Measurements from ENCODE around the gene FHIP1B. TPM values are rescaled to one million over a fixed set of nuclear protein-coding genes. Genes with fewer than 3 reads are reported as not detected.

The FHIP1B gene
- total and polyA plus RNA-seq, 5 donors from 2014 or later = 10.2 to 30.7 (median 10.3) TPM

DNA sequence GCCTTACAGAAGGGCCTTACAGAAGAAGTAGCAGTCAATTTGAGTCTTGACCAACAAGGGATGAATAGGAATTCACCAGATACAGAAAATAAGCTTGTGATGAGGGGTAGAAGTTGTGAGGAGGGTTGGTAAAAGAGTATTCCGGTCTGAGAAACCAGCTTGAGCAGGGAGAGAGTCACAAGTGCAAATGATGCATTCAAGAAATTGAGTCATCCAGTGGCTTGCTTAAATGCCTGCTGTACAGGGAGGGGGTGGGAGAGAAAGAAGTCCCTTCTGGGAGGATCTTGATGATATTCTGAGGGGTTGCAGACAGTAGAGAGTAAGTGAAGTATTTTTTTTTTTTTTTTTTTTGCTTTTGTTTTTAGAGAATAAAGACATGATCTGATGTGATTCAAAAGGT, 34.4 kb upstream of the FHIP1B start:
- H3K36me3 Mint-ChIP-seq = no peaks in the 10 kb centered on the region
- DNase-seq (no peak), ATAC-seq (ENCODE audit: low read depth in 2 of 2) (no peak)
- H3K27me3 ChIP-seq (ENCODE audit: control insufficient read depth, insufficient read depth, low read length) = peaks cover 17% of the 10 kb centered on the region
- no peak overlapping the region for H3K4me3 ChIP-seq (ENCODE audit: low read depth, low read length)
- no peak overlapping the region for H3K27ac Mint-ChIP-seq
- no peaks in the 10 kb centered on the region for H3K36me3 ChIP-seq (ENCODE audit: control insufficient read depth, insufficient read depth, low read length)
- H3K27ac ChIP-seq (ENCODE audit: insufficient read depth, low read length, poor library complexity, severe bottlenecking) = no peak overlapping the region
- no peaks in the 10 kb centered on the region for H3K4me1 Mint-ChIP-seq
- H3K9me3 Mint-ChIP-seq = peaks cover 0 to 3% (median 0%) of the 10 kb centered on the region in 7 donors
- H3K4me3 Mint-ChIP-seq = no peak overlapping the region
- peaks cover 20% of the 10 kb centered on the region for H3K27me3 Mint-ChIP-seq
- no peaks in the 10 kb centered on the region for H3K9me3 ChIP-seq (ENCODE audit: control insufficient read depth in 2 of 2, low read length in 2 of 2)
- no peaks in the 10 kb centered on the region for H3K4me1 ChIP-seq (ENCODE audit: control insufficient read depth, insufficient read depth, low read length, poor library complexity, severe bottlenecking)

DNA sequence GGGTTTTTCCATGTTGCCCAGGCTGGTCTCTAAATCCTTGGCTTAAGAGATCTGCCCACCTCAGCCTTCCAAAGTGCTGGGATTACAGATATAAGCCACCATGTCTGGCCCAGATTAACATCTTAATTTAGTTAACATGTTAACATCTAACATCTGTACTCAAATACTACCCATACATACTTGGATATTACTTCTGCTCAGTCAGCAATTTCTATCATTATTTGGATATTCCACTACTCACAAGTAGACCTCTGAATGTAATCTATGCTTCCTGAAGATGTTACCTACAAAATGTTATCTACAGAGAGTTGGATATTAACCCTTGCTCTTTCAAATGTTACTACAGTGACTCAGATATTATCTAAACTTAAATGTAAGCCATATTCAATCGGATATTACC, 29.2 kb upstream of the FHIP1B start:
- H3K27ac ChIP-seq (ENCODE audit: insufficient read depth, low read length, poor library complexity, severe bottlenecking) = no peak overlapping the region
- H3K36me3 ChIP-seq (ENCODE audit: control insufficient read depth, insufficient read depth, low read length) = no peaks in the 10 kb centered on the region
- Mint-ChIP-seq H3K36me3 (no peaks in the 10 kb centered on the region), H3K9me3 (no peaks in the 10 kb centered on the region), H3K4me1 (peaks cover 0 to 4% (median 0%) of the 10 kb centered on the region in 4 donors), H3K4me3 (no peak overlapping the region), H3K27ac (no peak overlapping the region), H3K27me3 (peaks cover 14% of the 10 kb centered on the region)
- H3K9me3 ChIP-seq (ENCODE audit: control insufficient read depth in 2 of 2, low read length in 2 of 2) = no peaks in the 10 kb centered on the region
- peaks cover 43% of the 10 kb centered on the region for H3K27me3 ChIP-seq (ENCODE audit: control insufficient read depth, insufficient read depth, low read length)
- DNase-seq = no peak
- ATAC-seq (ENCODE audit: low read depth in 2 of 2) = no peak
- peaks cover 15% of the 10 kb centered on the region for H3K4me1 ChIP-seq (ENCODE audit: control insufficient read depth, insufficient read depth, low read length, poor library complexity, severe bottlenecking)
- H3K4me3 ChIP-seq (ENCODE audit: low read depth, low read length) = no peak overlapping the region

DNA sequence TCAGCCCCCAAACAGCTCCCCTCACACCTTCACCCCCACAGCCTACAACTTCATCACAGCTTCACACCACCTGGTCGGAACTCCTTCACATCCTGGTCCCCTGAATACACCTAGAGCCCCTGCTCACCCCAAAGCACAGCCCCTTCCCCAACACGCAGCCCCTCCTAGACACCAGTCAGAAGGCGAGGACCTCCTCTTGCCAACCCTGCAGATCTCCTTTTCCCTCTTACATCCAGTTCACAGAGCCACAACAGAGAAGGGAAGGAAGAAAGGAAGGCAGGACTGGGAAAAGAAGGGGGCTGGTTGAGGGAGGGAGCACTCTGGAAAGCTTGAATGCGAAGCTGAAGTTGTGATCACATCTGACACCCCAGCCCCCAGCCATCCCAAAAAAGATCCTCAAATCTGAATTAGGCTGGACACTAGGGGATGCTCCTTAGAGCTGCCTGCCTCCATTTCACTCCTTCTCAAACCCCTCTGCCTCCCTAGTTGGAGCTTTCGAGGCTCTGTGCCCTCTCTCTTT, 25.8 kb upstream of the FHIP1B start:
- H3K27me3 Mint-ChIP-seq = peaks cover 6% of the 10 kb centered on the region
- H3K27me3 ChIP-seq (ENCODE audit: control insufficient read depth, insufficient read depth, low read length) = peaks cover 64% of the 10 kb centered on the region
- ATAC-seq (ENCODE audit: low read depth in 2 of 2) = no peak
- H3K27ac ChIP-seq (ENCODE audit: insufficient read depth, low read length, poor library complexity, severe bottlenecking) = no peak overlapping the region
- no peak overlapping the region for H3K4me3 ChIP-seq (ENCODE audit: low read depth, low read length)
- no peaks in the 10 kb centered on the region for H3K36me3 Mint-ChIP-seq
- no peaks in the 10 kb centered on the region for H3K9me3 Mint-ChIP-seq
- no peak overlapping the region for H3K4me3 Mint-ChIP-seq
- no peak overlapping the region for H3K27ac Mint-ChIP-seq
- no peaks in the 10 kb centered on the region for H3K9me3 ChIP-seq (ENCODE audit: control insufficient read depth in 2 of 2, low read length in 2 of 2)
- no peaks in the 10 kb centered on the region for H3K36me3 ChIP-seq (ENCODE audit: control insufficient read depth, insufficient read depth, low read length)
- H3K4me1 ChIP-seq (ENCODE audit: control insufficient read depth, insufficient read depth, low read length, poor library complexity, severe bottlenecking) = peaks cover 18% of the 10 kb centered on the region
- H3K4me1 Mint-ChIP-seq = peaks cover 0 to 5% (median 0%) of the 10 kb centered on the region in 4 donors
- no peak for DNase-seq

DNA sequence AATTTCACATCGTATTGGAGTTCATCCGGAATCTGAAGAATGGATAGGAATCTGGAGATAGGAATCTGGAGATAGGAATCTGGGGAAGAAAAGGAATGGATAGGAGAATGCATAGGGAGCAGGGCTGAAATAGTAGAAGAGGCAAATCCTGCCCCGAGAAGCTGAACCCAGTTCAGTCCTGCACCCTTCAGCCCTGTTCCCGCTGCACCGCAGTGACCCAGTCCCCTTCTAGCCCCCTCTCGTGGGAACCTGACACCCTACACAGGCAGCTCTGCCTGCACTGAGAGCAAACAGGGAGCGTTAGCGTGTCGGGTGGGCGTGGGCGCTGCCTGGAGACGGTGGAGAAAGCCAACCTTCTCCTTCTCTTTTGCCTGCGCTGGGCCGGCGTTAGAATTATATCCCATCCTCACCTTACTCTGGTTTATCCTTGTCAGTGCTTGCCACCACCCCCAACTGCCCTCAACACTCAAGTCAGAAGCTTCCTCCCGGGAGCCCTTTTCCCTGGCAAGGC, 24.2 kb upstream of the FHIP1B start:
- Histone ChIP-seq H3K4me3 (ENCODE audit: low read depth, low read length) (no peak overlapping the region), H3K4me1 (ENCODE audit: control insufficient read depth, insufficient read depth, low read length, poor library complexity, severe bottlenecking) (peaks cover 18% of the 10 kb centered on the region), H3K27me3 (ENCODE audit: control insufficient read depth, insufficient read depth, low read length) (peaks cover 60% of the 10 kb centered on the region), H3K36me3 (ENCODE audit: control insufficient read depth, insufficient read depth, low read length) (no peaks in the 10 kb centered on the region), H3K9me3 (ENCODE audit: control insufficient read depth in 2 of 2, low read length in 2 of 2) (no peaks in the 10 kb centered on the region), H3K27ac (ENCODE audit: insufficient read depth, low read length, poor library complexity, severe bottlenecking) (no peak overlapping the region)
- H3K4me3 Mint-ChIP-seq = peak overlapping the region in 3 of 4 donors; percentile 48 to 79 (median 76)
- DNase-seq (no peak), ATAC-seq (ENCODE audit: low read depth in 2 of 2) (no peak)
- H3K36me3 Mint-ChIP-seq = no peaks in the 10 kb centered on the region
- H3K27me3 Mint-ChIP-seq = no peaks in the 10 kb centered on the region
- peaks cover 0 to 5% (median 0%) of the 10 kb centered on the region in 4 donors for H3K4me1 Mint-ChIP-seq
- no peak overlapping the region for H3K27ac Mint-ChIP-seq
- H3K9me3 Mint-ChIP-seq = no peaks in the 10 kb centered on the region

DNA sequence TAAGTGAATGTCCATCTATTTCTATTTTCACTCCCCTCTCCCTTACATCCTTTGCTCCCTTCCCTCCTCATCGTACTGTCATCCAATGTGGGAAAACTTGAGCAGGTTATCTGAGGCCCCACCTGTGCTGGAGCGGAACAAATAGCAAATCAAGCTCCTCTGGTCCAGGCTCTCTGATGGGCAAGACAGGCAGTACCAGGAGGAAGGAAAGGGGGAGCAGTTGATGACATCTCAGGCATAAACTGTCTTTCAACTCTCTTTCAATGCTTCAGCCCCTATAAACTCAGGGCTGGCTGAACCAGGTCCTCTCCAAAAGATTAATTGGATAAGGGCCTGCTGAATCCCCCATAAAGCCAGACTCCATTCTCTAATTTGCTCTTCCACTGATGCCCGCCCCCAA, 23.7 kb upstream of the FHIP1B start:
- Histone ChIP-seq H3K36me3 (ENCODE audit: control insufficient read depth, insufficient read depth, low read length) (no peaks in the 10 kb centered on the region), H3K9me3 (ENCODE audit: control insufficient read depth in 2 of 2, low read length in 2 of 2) (no peaks in the 10 kb centered on the region), H3K4me3 (ENCODE audit: low read depth, low read length) (no peak overlapping the region), H3K4me1 (ENCODE audit: control insufficient read depth, insufficient read depth, low read length, poor library complexity, severe bottlenecking) (peaks cover 18% of the 10 kb centered on the region), H3K27ac (ENCODE audit: insufficient read depth, low read length, poor library complexity, severe bottlenecking) (no peak overlapping the region), H3K27me3 (ENCODE audit: control insufficient read depth, insufficient read depth, low read length) (peaks cover 59% of the 10 kb centered on the region)
- Mint-ChIP-seq H3K27ac (no peak overlapping the region), H3K9me3 (no peaks in the 10 kb centered on the region), H3K36me3 (no peaks in the 10 kb centered on the region), H3K27me3 (no peaks in the 10 kb centered on the region), H3K4me3 (peak overlapping the region in 1 of 4 donors; percentile 79), H3K4me1 (peaks cover 0 to 5% (median 0%) of the 10 kb centered on the region in 4 donors)
- no peak for DNase-seq
- ATAC-seq (ENCODE audit: low read depth in 2 of 2) = no peak

DNA sequence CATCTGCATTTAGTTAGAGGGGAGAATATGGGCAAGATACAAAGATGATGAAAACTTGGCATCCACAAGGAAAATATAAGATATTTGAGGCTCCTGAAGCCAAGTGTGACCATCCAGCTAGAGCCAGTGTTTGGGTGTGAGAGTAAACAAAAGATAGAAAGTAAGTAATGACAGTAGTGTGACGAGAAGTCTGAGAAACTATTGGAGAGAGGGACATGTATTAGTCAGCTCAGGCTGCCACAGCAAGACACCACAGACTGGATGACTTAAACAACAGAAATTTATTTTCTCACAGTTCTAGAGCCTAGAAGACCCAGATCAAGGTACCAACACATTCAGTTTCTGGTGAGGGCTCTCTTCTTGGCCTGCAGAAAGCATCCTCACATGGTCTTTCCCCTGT, 18.8 kb upstream of the FHIP1B start:
- H3K9me3 Mint-ChIP-seq = peaks cover 0 to 2% (median 0%) of the 10 kb centered on the region in 7 donors

DNA sequence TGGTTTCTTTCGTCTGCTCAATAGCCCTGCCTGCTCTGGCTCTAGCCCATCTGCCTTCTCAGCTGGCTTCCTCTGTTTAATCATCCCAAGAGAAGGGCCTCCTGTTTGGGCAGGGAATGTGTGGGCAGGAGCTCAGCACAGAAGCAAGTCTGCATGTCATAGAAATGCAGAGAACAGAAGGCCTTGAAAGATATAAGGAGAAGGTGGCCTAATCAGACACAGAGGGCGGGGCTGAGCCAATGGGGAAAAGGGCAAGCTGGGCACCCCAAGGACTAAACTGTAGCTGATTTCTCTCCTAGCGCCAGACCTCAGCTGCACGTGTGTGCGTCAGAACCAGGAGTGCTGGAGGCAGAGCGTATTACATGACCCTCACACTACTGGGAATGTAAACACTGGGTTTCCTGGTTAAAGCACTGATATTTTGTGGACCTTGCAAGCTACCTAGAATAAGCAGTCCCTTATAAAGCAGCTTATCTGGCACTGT, 17.6 kb upstream of the FHIP1B start:
- H3K9me3 ChIP-seq (ENCODE audit: control insufficient read depth in 2 of 2, low read length in 2 of 2) = no peaks in the 10 kb centered on the region
- Mint-ChIP-seq H3K27me3 (peaks cover 19% of the 10 kb centered on the region), H3K27ac (no peak overlapping the region), H3K36me3 (no peaks in the 10 kb centered on the region), H3K4me3 (no peak overlapping the region), H3K9me3 (peaks cover 0 to 2% (median 0%) of the 10 kb centered on the region in 7 donors), H3K4me1 (no peaks in the 10 kb centered on the region)
- no peak for ATAC-seq (ENCODE audit: low read depth in 2 of 2)
- no peaks in the 10 kb centered on the region for H3K36me3 ChIP-seq (ENCODE audit: control insufficient read depth, insufficient read depth, low read length)
- no peak overlapping the region for H3K4me3 ChIP-seq (ENCODE audit: low read depth, low read length)
- DNase-seq = no peak
- H3K27ac ChIP-seq (ENCODE audit: insufficient read depth, low read length, poor library complexity, severe bottlenecking) = no peak overlapping the region
- H3K4me1 ChIP-seq (ENCODE audit: control insufficient read depth, insufficient read depth, low read length, poor library complexity, severe bottlenecking) = no peaks in the 10 kb centered on the region
- peaks cover 15% of the 10 kb centered on the region for H3K27me3 ChIP-seq (ENCODE audit: control insufficient read depth, insufficient read depth, low read length)

More for the DNA sequence above, 18.8 kb upstream of the FHIP1B start:
- Histone ChIP-seq H3K27ac (ENCODE audit: insufficient read depth, low read length, poor library complexity, severe bottlenecking) (no peak overlapping the region), H3K4me3 (ENCODE audit: low read depth, low read length) (no peak overlapping the region), H3K36me3 (ENCODE audit: control insufficient read depth, insufficient read depth, low read length) (no peaks in the 10 kb centered on the region), H3K27me3 (ENCODE audit: control insufficient read depth, insufficient read depth, low read length) (peaks cover 27% of the 10 kb centered on the region), H3K4me1 (ENCODE audit: control insufficient read depth, insufficient read depth, low read length, poor library complexity, severe bottlenecking) (no peaks in the 10 kb centered on the region), H3K9me3 (ENCODE audit: control insufficient read depth in 2 of 2, low read length in 2 of 2) (no peaks in the 10 kb centered on the region)
- peaks cover 13% of the 10 kb centered on the region for H3K27me3 Mint-ChIP-seq
- no peak overlapping the region for H3K27ac Mint-ChIP-seq
- no peaks in the 10 kb centered on the region for H3K36me3 Mint-ChIP-seq
- no peak for ATAC-seq (ENCODE audit: low read depth in 2 of 2)
- H3K4me3 Mint-ChIP-seq = no peak overlapping the region
- no peak for DNase-seq
- no peaks in the 10 kb centered on the region for H3K4me1 Mint-ChIP-seq

DNA sequence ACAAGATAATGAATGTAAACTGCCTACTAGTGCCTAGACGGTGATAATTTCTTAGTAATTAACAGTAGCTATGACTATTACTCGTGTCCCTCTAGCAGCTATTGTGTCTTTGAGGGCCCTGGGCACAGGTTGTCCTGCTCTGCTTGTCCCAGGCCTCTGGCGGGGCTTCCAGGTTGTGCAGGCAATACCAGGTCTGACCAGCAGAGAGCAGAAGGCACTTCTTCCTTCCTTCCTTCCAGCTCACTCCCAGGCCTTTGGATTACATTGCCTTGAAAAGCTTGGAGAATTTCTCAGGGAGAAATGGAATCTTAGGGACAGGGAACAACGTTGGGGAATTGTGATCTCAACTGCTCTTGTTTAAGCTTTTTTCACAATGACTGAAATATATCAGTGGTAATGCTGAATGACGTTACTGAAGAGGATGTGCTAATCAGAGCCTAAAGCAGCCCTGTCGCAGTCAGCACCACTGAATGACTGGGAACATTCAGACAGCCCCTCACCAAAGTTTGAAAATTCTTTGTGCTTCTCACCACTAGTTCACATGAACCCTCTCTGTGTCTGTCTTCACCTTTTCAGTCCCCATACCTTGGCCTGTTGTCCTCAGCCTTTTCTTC, 16.8 kb upstream of the FHIP1B start:
- H3K4me3 Mint-ChIP-seq = no peak overlapping the region
- no peak overlapping the region for H3K4me3 ChIP-seq (ENCODE audit: low read depth, low read length)
- H3K27me3 Mint-ChIP-seq = peaks cover 21% of the 10 kb centered on the region
- no peak overlapping the region for H3K27ac Mint-ChIP-seq
- no peaks in the 10 kb centered on the region for H3K9me3 ChIP-seq (ENCODE audit: control insufficient read depth in 2 of 2, low read length in 2 of 2)
- H3K27ac ChIP-seq (ENCODE audit: insufficient read depth, low read length, poor library complexity, severe bottlenecking) = no peak overlapping the region
- H3K36me3 Mint-ChIP-seq = no peaks in the 10 kb centered on the region
- H3K4me1 ChIP-seq (ENCODE audit: control insufficient read depth, insufficient read depth, low read length, poor library complexity, severe bottlenecking) = no peaks in the 10 kb centered on the region
- H3K36me3 ChIP-seq (ENCODE audit: control insufficient read depth, insufficient read depth, low read length) = no peaks in the 10 kb centered on the region
- ATAC-seq (ENCODE audit: low read depth in 2 of 2) (peak; percentile 66 to 75), DNase-seq (peak; percentile 31 to 55 (median 35))
- no peaks in the 10 kb centered on the region for H3K4me1 Mint-ChIP-seq
- peaks cover 0 to 2% (median 0%) of the 10 kb centered on the region in 7 donors for H3K9me3 Mint-ChIP-seq
- peaks cover 10% of the 10 kb centered on the region for H3K27me3 ChIP-seq (ENCODE audit: control insufficient read depth, insufficient read depth, low read length)

Data from CD4-positive, CD25-positive, alpha-beta regulatory T cell (primary cell).